HFFc6 (cell line): ENCODE results near the gene SLC44A4. TPM values are rescaled to one million over a fixed set of nuclear protein-coding genes. Genes with fewer than 3 reads are reported as not detected.
"Not testable (repeated sequence)": the region's sequence is repeated elsewhere in the genome, so short reads cannot be mapped to it uniquely, and the experiment has no call there.

Experiments
- DNase-seq: peaks from one replicate; pipeline ENCODE4 v3.0.0-alpha.2; 2018
- H3K27ac Mint-ChIP-seq: 2 replicates; pipeline ENCODE4 v1.8.0; 2020; ENCODE audit warnings: mild to moderate bottlenecking, mixed read lengths
- H3K27me3 Mint-ChIP-seq: 2 replicates; pipeline ENCODE4 v1.8.0; 2021; ENCODE audit warnings: mild to moderate bottlenecking, moderate library complexity, mixed read lengths; ENCODE audit not compliant: insufficient read depth
- H3K36me3 Mint-ChIP-seq: 2 replicates; pipeline ENCODE4 v1.8.0; 2021; ENCODE audit warnings: low read depth, mixed read lengths
- H3K4me1 Mint-ChIP-seq: 2 replicates; pipeline ENCODE4 v1.8.0; 2020; ENCODE audit warnings: low read depth, mixed read lengths
- H3K4me3 Mint-ChIP-seq: 2 replicates; pipeline ENCODE4 v1.8.0; 2020; ENCODE audit warnings: mild to moderate bottlenecking, moderate library complexity, mixed read lengths
- H3K9me3 Mint-ChIP-seq: 2 replicates; pipeline ENCODE4 v1.8.0; 2020; ENCODE audit warnings: mild to moderate bottlenecking, mixed read lengths
- CTCF ChIP-seq: fragments of 200-600 bp; sonication (generic); IDR thresholded peaks from 2 replicates; pipeline ENCODE4 v1.5.0; 2021; ENCODE audit warnings: antibody characterized with exemption, mild to moderate bottlenecking
- total RNA-seq, 6 experiments: library from RNA; stranded (reverse); fragmentation: NEBNext Ultra II Directional; extraction: Animal tissue kit (Norgen Biotek cat#: 25700); gene quantifications; 2 replicates in 1 of 6; 3 replicates in 5 of 6; pipeline ENCODE4 v1.2.3, GENCODE V29; 2021

The SLC44A4 gene
- total RNA-seq, 6 experiments from 2014 or later, result 0.10 TPM; not detected in 5

- Mint-ChIP-seq H3K36me3 (peaks cover 47% of the 10 kb centered on the region), H3K4me3 (peak overlapping the region; percentile 97), H3K27me3 (peaks cover 25% of the 10 kb centered on the region), H3K27ac (peak overlapping the region; percentile 35), H3K9me3 (peaks cover 10% of the 10 kb centered on the region; the same call in 1 of the 2 replicates), H3K4me1 (peaks cover 38% of the 10 kb centered on the region)
- no peak for DNase-seq
- TF ChIP-seq CTCF, result no peak
Measured at GRCh38 chr6:31838968-31839367, 39.8 kb downstream of the SLC44A4 start.

GRCh38 chr6:31838114-31838553, 40.7 kb downstream of the SLC44A4 start:
- Mint-ChIP-seq H3K27ac (peak overlapping the region; percentile 99; the same call in 1 of the 2 replicates), H3K4me3 (peak overlapping the region; percentile 97), H3K9me3 (peaks cover 10% of the 10 kb centered on the region; the same call in 1 of the 2 replicates), H3K4me1 (peaks cover 38% of the 10 kb centered on the region), H3K36me3 (peaks cover 47% of the 10 kb centered on the region), H3K27me3 (peaks cover 24% of the 10 kb centered on the region)
- DNase-seq, result not testable (repeated sequence)

DNA sequence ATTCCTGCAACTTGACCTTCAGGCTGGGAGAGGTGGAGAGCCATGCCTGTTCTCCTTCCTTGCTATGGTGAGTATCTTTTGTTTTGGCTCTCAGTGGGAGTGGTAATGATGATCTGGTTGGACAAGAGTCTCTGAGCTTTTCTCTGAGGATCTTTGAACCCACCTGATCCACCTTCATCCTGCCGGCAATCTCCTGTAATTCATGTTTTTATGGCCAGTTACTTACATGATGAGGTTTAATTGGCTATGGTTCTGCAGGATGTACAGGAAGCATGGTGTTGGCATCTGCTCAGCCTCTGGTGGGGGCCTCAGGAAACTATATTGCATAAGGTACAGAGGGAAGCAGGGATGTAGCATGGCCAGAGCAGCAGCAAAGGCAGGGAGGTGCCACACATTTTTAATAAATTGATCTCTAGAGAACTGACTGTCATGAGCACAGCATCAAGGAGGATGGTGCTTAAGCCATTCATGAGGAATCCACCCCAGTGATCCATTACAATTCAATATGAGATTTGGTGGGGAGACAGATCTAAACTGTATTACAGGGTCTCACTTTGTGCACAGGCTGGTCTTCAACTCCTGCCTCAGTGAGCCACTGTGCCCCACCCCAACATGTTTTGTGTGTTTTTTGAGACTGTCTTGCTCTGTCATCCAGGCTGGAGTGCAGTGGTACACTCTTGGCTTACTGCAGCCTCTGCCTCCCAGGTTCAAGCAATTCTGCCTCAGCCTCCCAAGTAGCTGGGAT, 41.3 kb downstream of the SLC44A4 start:
- Mint-ChIP-seq H3K27ac (peak overlapping the region; percentile 99), H3K4me3 (peak overlapping the region; percentile 97), H3K9me3 (peaks cover 10% of the 10 kb centered on the region; the same call in 1 of the 2 replicates), H3K4me1 (peaks cover 38% of the 10 kb centered on the region), H3K27me3 (peaks cover 24% of the 10 kb centered on the region), H3K36me3 (peaks cover 47% of the 10 kb centered on the region)
- DNase-seq, result no peak
- no peak for TF ChIP-seq CTCF

- Mint-ChIP-seq H3K9me3 (peaks cover 10% of the 10 kb centered on the region; the same call in 1 of the 2 replicates), H3K4me1 (peaks cover 38% of the 10 kb centered on the region), H3K36me3 (peaks cover 47% of the 10 kb centered on the region), H3K4me3 (peak overlapping the region; percentile 97), H3K27me3 (peaks cover 24% of the 10 kb centered on the region), H3K27ac (peak overlapping the region; percentile 99)
- 0 out of 2 replicates have a peak, but pooled peaks have one; percentile 32 for TF ChIP-seq CTCF
- DNase-seq, result peak; percentile 60
Measured at GRCh38 chr6:31836474-31837368, 42.1 kb downstream of the SLC44A4 start.

- no peak for TF ChIP-seq CTCF
- Mint-ChIP-seq H3K4me1 (peaks cover 41% of the 10 kb centered on the region), H3K4me3 (peak overlapping the region; percentile 97), H3K36me3 (peaks cover 48% of the 10 kb centered on the region), H3K27me3 (peaks cover 24% of the 10 kb centered on the region), H3K9me3 (peaks cover 10% of the 10 kb centered on the region; the same call in 1 of the 2 replicates), H3K27ac (peak overlapping the region; percentile 99)
- no peak for DNase-seq
Measured at GRCh38 chr6:31836047-31836473, 42.7 kb downstream of the SLC44A4 start.
